NT2/D1 (cell line): ENCODE data around the gene PHF5A.

Experiments used
- SUZ12 ChIP-seq: IDR thresholded peaks from 2 replicates; pipeline ENCODE4 v1.6.1; 2011; ENCODE audit not compliant: insufficient read length, insufficient read depth; ENCODE audit errors: extremely low read depth
- YY1 ChIP-seq: IDR thresholded peaks from 2 replicates; pipeline ENCODE4 v1.6.1; 2011; ENCODE audit not compliant: insufficient read length, insufficient read depth
- ZNF274 ChIP-seq: IDR thresholded peaks from 2 replicates; pipeline ENCODE4 v1.6.1; 2011; ENCODE audit warnings: mild to moderate bottlenecking, low read depth, low read length

GRCh38 chr22:41517172-41518047 is 48.9 kb upstream of the PHF5A start:
- no peak for TF ChIP-seq ZNF274
- TF ChIP-seq YY1 = no peak
- no peak for TF ChIP-seq SUZ12
